ENCODE measurements around the gene SMAD3.

DNA sequence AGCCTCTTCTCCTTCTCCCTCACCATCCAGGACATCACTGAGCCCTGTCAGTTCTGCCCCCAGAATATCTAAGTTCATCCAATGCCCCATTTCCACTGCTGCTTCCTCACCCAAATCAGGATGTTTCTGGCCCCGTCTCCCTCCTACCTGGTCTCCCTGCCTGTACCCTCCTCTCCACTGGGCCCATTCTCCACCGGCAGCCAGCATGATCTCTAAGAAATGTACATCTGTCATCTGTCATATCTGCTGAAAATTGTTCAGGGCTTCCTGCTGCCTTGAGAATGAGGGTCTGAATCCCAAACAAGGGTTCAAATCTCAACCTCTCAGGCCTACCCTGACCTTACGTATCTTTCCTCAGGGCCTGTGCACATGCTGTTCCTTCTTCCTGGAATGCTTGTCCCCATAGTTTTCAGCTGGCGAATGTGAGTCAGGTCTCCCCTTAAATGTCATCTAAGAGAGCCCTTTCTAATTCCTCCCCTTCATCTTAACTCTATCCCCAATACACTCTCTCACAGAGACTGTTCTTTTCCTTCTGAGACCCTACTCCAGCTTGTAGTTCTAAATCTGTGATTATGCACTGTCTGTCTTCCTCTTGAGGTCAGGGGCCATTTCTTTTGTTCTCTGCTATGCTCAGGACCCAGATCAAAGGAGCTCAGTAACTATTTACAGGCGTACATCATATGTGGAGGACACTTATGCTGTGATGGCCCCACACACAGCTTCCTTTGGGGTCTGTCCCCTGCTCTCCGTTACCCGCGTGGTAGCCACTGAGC lies 40.8 kb downstream of the SMAD3 start:
- TF ChIP-seq, protein P1, sequence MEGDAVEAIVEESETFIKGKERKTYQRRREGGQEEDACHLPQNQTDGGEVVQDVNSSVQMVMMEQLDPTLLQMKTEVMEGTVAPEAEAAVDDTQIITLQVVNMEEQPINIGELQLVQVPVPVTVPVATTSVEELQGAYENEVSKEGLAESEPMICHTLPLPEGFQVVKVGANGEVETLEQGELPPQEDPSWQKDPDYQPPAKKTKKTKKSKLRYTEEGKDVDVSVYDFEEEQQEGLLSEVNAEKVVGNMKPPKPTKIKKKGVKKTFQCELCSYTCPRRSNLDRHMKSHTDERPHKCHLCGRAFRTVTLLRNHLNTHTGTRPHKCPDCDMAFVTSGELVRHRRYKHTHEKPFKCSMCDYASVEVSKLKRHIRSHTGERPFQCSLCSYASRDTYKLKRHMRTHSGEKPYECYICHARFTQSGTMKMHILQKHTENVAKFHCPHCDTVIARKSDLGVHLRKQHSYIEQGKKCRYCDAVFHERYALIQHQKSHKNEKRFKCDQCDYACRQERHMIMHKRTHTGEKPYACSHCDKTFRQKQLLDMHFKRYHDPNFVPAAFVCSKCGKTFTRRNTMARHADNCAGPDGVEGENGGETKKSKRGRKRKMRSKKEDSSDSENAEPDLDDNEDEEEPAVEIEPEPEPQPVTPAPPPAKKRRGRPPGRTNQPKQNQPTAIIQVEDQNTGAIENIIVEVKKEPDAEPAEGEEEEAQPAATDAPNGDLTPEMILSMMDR (IDR thresholded peaks at IDR 0.05) = no peak
- TF ChIP-seq POLR2A (IDR thresholded peaks at IDR 0.05) (no peak), EP300 (IDR thresholded peaks at IDR 0.05) (no peak), POLR2AphosphoS5 (IDR thresholded peaks at IDR 0.05) (no peak)

Measured in suprapubic skin (tissue), 4 donors.